GM18507 (cell line): Measurements from ENCODE around the gene CDC25B.

Experiments used
- DNase-seq: peaks from one replicate; pipeline ENCODE4 v3.0.0; 2011; ENCODE audit warnings: low read depth; ENCODE audit not compliant: insufficient read length; ENCODE audit errors: extremely low spot score
- FAIRE-seq: peaks from 2 replicates; lab custom pipeline; 2011; peaks lifted over from hg19 to GRCh38; lab: Jason Lieb, UNC

CDC25B gene

DNA sequence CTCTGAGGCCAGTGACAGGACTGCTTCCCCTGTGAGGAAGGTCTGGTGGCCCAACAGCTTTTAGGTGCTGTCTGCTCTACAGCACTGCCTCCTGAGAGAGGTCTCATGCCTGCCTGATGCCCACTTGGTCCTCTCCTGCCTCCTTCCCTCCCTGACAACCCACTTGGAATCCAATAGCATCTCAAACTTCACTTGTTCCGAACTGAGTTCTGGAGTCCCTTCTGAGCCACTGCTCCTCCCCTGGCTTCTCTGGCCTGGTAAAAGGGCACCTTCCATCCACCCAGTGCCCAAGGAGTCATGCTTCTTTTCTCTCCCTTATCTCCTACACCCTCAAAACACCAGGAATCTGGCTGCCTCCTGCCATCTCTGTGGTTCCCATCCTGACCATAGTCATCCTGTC lies 52.5 kb downstream of the CDC25B start:
- FAIRE-seq (no peak), DNase-seq (no peak)

GRCh38 chr20:3854462-3854871 lies 58.4 kb downstream of the CDC25B start:
- DNase-seq (no peak), FAIRE-seq (no peak)
